Right atrium auricular region (tissue), 2 donors: Measurements from ENCODE around the gene IL22RA2. TPM values are rescaled to one million over a fixed set of nuclear protein-coding genes. Genes with fewer than 3 reads are reported as not detected.

Experiments used
- DNase-seq: peaks from one replicate; pipeline ENCODE4 v3.0.0-alpha.2; 2019; ENCODE audit warnings: low spot score
- H3K27ac ChIP-seq, 2 donors: fragments of 200-600 bp; sonication (generic); 1 replicate in 1 of 2; 2 replicates in 1 of 2; pipeline ENCODE4 v1.5.1; 2016 to 2019
- H3K27me3 ChIP-seq, 2 donors: fragments of 200-600 bp; sonication (generic); one replicate each; pipeline versions ENCODE4 v1.5.1 to v1.6.0; 2017 to 2019
- H3K36me3 ChIP-seq: fragments of 200-600 bp; sonication (generic); one replicate; pipeline ENCODE4 v1.5.1; 2016
- H3K4me1 ChIP-seq, 2 donors: fragments of 200-600 bp; sonication (generic); one replicate each; pipeline versions ENCODE4 v1.5.1 to v1.6.0; 2017 to 2019
- H3K4me3 ChIP-seq, 2 donors: fragments of 200-600 bp; sonication (generic); 1 replicate in 1 of 2; 2 replicates in 1 of 2; pipeline ENCODE4 v1.5.1; 2017 to 2019; ENCODE audit warnings: mild to moderate bottlenecking in 1 of 2, moderate library complexity in 1 of 2
- H3K9me3 ChIP-seq, 2 donors: fragments of 200-600 bp; sonication (generic); one replicate each; pipeline ENCODE4 v1.5.1; 2019
- CTCF ChIP-seq, 2 donors: fragments of 200-600 bp; sonication (generic); IDR thresholded peaks; one replicate each; pipeline ENCODE4 v1.5.1; 2019; ENCODE audit warnings: antibody characterized with exemption in 2 of 2
- total RNA-seq, 2 donors: library from RNA; depleted of rRNA; stranded (reverse); fragments of >200 nt; gene quantifications; one replicate each; pipeline ENCODE4 v1.1.0, GENCODE V29; 2016

The IL22RA2 gene
- total RNA-seq, 2 donors from 2014 or later = not detected

- DNase-seq = no peak
- Histone ChIP-seq H3K36me3 (no peaks in the 10 kb centered on the region), H3K9me3 (peaks cover 0 to 5% of the 10 kb centered on the region in 2 donors), H3K27ac (no peak overlapping the region), H3K4me1 (peaks cover 0 to 28% of the 10 kb centered on the region in 2 donors), H3K4me3 (no peak overlapping the region), H3K27me3 (no peaks in the 10 kb centered on the region)
- TF ChIP-seq CTCF (IDR thresholded peaks at IDR 0.05) = no peak
Measured at GRCh38 chr6:137157601-137158000, 15.8 kb downstream of the IL22RA2 start.

GRCh38 chr6:137156650-137157049 is 16.8 kb downstream of the IL22RA2 start:
- Histone ChIP-seq H3K27ac (no peak overlapping the region), H3K27me3 (no peaks in the 10 kb centered on the region), H3K36me3 (no peaks in the 10 kb centered on the region), H3K9me3 (peaks cover 0 to 15% of the 10 kb centered on the region in 2 donors), H3K4me1 (peaks cover 0 to 22% of the 10 kb centered on the region in 2 donors), H3K4me3 (no peak overlapping the region)
- no peak for TF ChIP-seq CTCF (IDR thresholded peaks at IDR 0.05)
- no peak for DNase-seq

GRCh38 chr6:137155830-137156229 is 17.6 kb downstream of the IL22RA2 start:
- H3K27ac ChIP-seq = no peak overlapping the region
- H3K36me3 ChIP-seq = no peaks in the 10 kb centered on the region
- no peak overlapping the region for H3K4me3 ChIP-seq
- TF ChIP-seq CTCF (IDR thresholded peaks at IDR 0.05) = no peak
- H3K27me3 ChIP-seq = no peaks in the 10 kb centered on the region
- H3K9me3 ChIP-seq = peaks cover 0 to 22% of the 10 kb centered on the region in 2 donors
- no peak for DNase-seq
- peaks cover 0 to 18% of the 10 kb centered on the region in 2 donors for H3K4me1 ChIP-seq

- H3K4me1 ChIP-seq = no peaks in the 10 kb centered on the region
- no peak overlapping the region for H3K27ac ChIP-seq
- no peaks in the 10 kb centered on the region for H3K27me3 ChIP-seq
- H3K9me3 ChIP-seq = peaks cover 0 to 22% of the 10 kb centered on the region in 2 donors
- no peak overlapping the region for H3K4me3 ChIP-seq
- no peaks in the 10 kb centered on the region for H3K36me3 ChIP-seq
- DNase-seq = no peak
- no peak for TF ChIP-seq CTCF (IDR thresholded peaks at IDR 0.05)
Measured at GRCh38 chr6:137150072-137150471, 23.4 kb downstream of the IL22RA2 start.

GRCh38 chr6:137149035-137149393 is 24.4 kb downstream of the IL22RA2 start:
- TF ChIP-seq CTCF (IDR thresholded peaks at IDR 0.05) = no peak
- no peak overlapping the region for H3K27ac ChIP-seq

GRCh38 chr6:137148306-137149034 is 25.0 kb downstream of the IL22RA2 start:
- H3K4me1 ChIP-seq = no peaks in the 10 kb centered on the region
- no peaks in the 10 kb centered on the region for H3K36me3 ChIP-seq
- TF ChIP-seq CTCF (IDR thresholded peaks at IDR 0.05) = no peak
- H3K9me3 ChIP-seq = peaks cover 0 to 22% of the 10 kb centered on the region in 2 donors
- no peak overlapping the region for H3K4me3 ChIP-seq
- DNase-seq = no peak
- no peak overlapping the region for H3K27ac ChIP-seq
- H3K27me3 ChIP-seq = no peaks in the 10 kb centered on the region

More at GRCh38 chr6:137149035-137149393, 24.4 kb downstream of the IL22RA2 start:
- H3K4me1 ChIP-seq = no peaks in the 10 kb centered on the region
- H3K36me3 ChIP-seq = no peaks in the 10 kb centered on the region
- no peaks in the 10 kb centered on the region for H3K27me3 ChIP-seq
- H3K4me3 ChIP-seq = no peak overlapping the region
- no peak for DNase-seq
- peaks cover 0 to 22% of the 10 kb centered on the region in 2 donors for H3K9me3 ChIP-seq
